GM20000 (cell line): ENCODE measurements around the gene DNAJB14.

Source experiments
- DNase-seq: peaks from one replicate; pipeline ENCODE4 v3.0.0; 2012; ENCODE audit warnings: low spot score
- TF ChIP-seq, protein P1 (sequence below): IDR thresholded peaks from 2 replicates; pipeline ENCODE4 v1.5.1; 2012; ENCODE audit warnings: mild to moderate bottlenecking, control low read depth; ENCODE audit errors: extremely low read depth, missing control alignments

Gene DNAJB14

DNA sequence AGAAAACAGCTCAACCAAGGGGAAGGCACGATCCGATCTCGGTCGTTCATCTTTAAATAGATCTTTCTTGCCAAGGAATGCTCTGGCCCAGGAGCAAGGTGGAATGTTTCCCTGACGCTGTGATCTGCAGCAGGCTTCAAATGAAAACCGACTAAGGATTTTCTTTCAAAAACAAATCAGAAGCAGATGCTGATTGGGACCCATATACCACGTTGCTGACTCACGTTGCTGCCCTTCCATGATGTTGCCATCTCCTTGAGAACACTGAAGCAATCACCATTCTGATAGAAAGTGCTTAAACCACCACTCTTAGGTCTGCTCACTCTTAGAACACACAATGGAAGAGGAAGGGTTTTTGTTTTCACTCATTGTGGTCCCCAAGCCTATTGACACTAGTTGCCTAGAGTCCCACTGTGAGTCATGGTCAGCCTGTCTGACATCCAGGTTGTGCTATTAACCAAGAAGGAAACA lies 78.3 kb downstream of the DNAJB14 start:
- DNase-seq = no peak
- TF ChIP-seq, protein P1, sequence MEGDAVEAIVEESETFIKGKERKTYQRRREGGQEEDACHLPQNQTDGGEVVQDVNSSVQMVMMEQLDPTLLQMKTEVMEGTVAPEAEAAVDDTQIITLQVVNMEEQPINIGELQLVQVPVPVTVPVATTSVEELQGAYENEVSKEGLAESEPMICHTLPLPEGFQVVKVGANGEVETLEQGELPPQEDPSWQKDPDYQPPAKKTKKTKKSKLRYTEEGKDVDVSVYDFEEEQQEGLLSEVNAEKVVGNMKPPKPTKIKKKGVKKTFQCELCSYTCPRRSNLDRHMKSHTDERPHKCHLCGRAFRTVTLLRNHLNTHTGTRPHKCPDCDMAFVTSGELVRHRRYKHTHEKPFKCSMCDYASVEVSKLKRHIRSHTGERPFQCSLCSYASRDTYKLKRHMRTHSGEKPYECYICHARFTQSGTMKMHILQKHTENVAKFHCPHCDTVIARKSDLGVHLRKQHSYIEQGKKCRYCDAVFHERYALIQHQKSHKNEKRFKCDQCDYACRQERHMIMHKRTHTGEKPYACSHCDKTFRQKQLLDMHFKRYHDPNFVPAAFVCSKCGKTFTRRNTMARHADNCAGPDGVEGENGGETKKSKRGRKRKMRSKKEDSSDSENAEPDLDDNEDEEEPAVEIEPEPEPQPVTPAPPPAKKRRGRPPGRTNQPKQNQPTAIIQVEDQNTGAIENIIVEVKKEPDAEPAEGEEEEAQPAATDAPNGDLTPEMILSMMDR = no peak

DNA sequence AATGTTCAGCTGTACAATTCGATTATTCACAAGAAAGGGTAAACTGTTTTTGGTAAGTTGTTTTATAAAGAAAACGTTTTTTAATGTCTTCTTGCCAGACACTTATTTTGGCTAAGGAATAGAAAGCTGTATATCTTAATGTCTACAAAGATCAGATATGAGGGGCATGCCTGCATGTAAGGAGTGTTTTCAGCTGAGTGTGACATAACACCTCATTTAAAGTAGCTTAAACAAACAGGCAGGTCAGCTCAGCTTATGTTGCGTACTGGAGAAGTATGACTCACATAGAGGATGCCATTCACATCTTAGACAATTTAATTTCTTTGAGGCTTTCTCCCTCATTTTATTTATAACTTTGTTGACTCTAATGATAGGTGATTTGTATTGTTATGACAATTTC lies 82.6 kb downstream of the DNAJB14 start:
- no peak for DNase-seq
- TF ChIP-seq, protein P1 = no peak

DNA sequence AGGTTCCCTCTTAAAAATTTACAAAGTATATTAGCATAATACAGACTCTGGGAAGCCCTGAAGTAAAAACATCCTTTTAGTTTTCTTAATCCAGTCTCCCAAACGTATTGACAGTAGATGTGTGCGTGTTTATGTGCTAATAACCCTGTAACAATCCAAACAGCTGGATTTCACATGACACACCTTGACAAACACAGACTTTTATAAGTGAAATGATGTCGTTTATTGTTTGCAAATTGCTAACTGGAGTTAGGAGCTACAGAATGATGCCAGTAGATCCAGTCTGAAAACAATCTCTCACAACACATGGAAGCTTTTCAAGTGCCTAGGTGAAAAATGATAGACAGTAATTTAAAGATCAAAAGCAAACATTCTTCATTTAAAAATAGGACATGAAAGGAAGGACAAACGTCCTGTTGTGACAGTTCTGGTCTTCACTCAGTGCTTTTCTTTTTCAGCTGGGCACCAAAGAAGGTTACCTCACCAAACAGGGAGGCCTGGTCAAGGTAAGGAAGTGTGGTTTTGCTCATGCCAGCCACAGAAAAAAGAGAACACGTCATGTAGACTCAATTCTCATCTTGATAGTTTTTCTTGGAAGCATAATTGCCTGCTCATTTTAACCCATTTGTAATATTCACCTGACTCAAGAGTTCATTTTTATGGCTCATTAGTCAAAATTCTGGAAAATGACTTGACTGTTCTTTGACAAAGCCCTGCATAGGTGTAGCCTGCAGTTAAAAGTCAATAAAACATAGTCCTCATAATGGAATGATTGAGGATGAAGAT lies 85.1 kb downstream of the DNAJB14 start:
- no peak for DNase-seq
- TF ChIP-seq, protein P1 = no peak

DNA sequence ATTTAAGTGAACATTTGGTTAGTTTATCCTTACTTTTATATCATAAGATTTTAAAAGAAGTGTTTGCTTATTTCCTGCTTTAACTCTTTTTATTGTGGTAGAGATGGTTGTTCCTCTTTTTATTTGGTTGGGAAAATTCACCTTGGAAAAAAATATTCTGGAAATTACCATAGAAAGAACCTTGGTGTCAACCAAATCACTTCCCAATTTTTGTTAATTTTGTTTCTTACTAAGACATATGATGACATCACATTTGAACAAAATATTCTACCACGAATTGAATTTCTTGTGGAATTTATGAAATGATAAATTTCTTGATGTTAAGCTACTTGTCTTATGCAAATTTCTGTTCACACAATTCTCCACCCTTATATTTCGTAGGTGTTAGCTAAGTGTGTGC lies 85.9 kb downstream of the DNAJB14 start:
- TF ChIP-seq, protein P1 = no peak
- DNase-seq = no peak

DNA sequence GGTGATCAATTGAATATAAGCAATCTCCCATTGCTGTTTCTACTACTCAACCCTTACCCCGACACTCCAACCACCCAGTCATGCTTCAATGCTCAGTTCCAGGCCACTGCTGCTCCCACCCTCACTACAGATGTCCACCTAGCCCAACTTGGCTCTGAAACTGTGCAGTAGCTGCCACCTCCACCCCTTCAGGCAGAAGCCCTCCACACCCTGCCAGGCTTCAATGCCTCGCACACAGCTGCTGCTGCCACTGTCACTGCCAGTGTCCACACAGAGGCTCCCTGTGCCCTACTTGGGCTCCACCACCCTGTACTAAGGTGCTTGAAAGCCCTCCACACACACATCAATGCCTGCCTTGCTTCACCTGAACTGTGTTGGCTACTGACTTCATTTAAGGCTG lies 86.8 kb downstream of the DNAJB14 start:
- TF ChIP-seq, protein P1 = no peak
- no peak for DNase-seq

DNA sequence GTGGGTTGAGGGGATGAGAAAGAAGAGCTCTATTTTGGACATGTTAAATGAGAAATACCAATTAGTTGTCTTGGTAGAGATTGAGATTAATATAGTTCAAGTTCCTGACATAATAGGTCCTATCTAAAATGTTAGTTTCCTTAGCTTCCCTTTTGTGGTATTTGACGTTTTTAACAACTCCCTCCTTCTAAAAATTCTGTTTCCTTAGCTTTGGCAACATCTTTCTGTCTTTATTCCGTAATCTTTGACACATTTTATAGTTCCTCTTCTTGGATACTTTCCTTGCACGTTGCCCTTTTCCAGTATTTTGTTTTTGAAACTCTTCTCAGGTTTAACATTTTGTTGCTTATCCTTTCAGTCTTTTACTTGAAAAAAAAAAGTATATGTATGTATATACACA lies 89.1 kb downstream of the DNAJB14 start:
- TF ChIP-seq, protein P1 = no peak
- no peak for DNase-seq

DNA sequence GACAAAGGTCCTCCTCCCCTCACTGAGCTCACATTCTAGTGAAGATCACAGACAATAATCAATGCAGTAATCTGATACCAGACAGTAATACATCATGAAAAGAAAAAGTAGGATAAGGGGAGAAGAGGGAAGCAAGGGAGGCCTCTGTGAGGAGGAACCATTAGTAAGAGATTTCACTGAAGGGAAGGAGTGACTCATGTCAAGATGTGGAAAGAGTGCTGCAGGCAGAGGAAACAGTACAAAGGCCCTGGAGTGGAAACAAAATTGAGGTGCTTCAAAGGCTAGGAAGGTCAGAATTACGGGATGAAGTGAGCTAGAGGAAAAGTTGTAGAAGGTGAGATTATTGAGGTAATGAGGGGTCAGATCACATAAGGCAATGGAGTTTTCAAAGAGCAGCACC lies 90.3 kb downstream of the DNAJB14 start:
- TF ChIP-seq, protein P1 = no peak

More for the DNA sequence above, 90.3 kb downstream of the DNAJB14 start:
- DNase-seq = no peak
